ENCODE measurements around the gene PRAC1. TPM values are rescaled to one million over a fixed set of nuclear protein-coding genes. Genes with fewer than 3 reads are reported as not detected.

PRAC1 gene
- total and polyA plus RNA-seq, 2 of the 8 experiments (the other 6 are each of a cell fraction or from before 2014, with no cell fraction given), result not detected

DNA sequence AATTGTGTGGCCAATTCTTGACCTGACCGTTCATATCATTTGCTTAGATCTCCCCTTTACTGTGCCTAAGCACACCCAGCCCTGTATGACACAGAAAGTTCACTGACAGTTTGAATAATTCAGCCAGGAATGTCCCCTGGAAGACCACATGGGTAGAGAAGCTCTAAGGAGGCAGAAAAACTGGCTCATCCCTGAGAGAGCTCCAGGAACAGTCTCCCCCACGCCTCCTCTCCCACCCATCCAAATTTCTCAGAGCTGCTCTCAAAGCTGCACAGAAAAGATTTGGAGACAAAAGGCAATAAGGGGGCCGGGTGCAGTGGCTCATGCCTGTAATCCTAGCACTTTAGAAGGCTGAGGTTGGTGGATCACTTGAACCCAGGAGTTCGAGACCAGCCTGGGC, 11.2 kb downstream of the PRAC1 start (continued):
- no peak for TF ChIP-seq CHD2 (IDR thresholded peaks at IDR 0.05; ENCODE audit: low read length)
